ENCODE results near the gene CFAP126. TPM values are rescaled to one million over a fixed set of nuclear protein-coding genes. Genes with fewer than 3 reads are reported as not detected.
A peak's percentile ranks its signal among the peaks of the same experiment; 100 is the strongest.

Gene CFAP126
- total and polyA plus RNA-seq, 2 of the 13 experiments (the other 11 are each of a cell fraction or from before 2014, with no cell fraction given): not detected

DNA sequence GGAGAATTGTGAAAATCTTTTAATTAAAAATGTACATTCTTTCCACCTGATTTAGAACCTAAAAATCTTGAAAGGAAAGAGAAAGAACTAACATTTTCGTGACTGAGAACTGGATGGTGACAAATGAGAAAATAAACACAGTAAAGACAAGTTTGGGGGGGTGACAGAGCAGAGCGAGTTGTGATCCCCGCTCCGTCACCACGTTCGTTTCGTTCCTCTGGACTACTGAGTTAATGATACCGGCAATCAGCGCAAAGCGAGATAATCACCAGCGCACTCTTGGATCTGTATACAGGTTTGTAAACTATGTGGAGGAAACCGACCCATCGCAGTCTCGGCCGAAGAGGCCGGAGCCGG is 31.2 kb upstream of the CFAP126 start (continued):
- TF ChIP-seq ATF7 (IDR thresholded peaks at IDR 0.05): no peak
- no peak for TF ChIP-seq ATF7 (CRISPR knock-in tag; IDR thresholded peaks at IDR 0.05)
- TF ChIP-seq PHF8 (CRISPR knock-in tag; IDR thresholded peaks at IDR 0.05): no peak
- TF ChIP-seq, protein P1, sequence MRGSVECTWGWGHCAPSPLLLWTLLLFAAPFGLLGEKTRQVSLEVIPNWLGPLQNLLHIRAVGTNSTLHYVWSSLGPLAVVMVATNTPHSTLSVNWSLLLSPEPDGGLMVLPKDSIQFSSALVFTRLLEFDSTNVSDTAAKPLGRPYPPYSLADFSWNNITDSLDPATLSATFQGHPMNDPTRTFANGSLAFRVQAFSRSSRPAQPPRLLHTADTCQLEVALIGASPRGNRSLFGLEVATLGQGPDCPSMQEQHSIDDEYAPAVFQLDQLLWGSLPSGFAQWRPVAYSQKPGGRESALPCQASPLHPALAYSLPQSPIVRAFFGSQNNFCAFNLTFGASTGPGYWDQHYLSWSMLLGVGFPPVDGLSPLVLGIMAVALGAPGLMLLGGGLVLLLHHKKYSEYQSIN (CRISPR knock-in tag; IDR thresholded peaks at IDR 0.05; ENCODE audit: borderline replicate concordance): no peak
- TF ChIP-seq SALL1 (CRISPR knock-in tag; IDR thresholded peaks at IDR 0.05): no peak
- no peak for TF ChIP-seq ZNF772 (CRISPR knock-in tag; IDR thresholded peaks at IDR 0.05)
- TF ChIP-seq, protein P2, sequence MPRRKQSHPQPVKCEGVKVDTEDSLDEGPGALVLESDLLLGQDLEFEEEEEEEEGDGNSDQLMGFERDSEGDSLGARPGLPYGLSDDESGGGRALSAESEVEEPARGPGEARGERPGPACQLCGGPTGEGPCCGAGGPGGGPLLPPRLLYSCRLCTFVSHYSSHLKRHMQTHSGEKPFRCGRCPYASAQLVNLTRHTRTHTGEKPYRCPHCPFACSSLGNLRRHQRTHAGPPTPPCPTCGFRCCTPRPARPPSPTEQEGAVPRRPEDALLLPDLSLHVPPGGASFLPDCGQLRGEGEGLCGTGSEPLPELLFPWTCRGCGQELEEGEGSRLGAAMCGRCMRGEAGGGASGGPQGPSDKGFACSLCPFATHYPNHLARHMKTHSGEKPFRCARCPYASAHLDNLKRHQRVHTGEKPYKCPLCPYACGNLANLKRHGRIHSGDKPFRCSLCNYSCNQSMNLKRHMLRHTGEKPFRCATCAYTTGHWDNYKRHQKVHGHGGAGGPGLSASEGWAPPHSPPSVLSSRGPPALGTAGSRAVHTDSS (CRISPR knock-in tag; conservative IDR thresholded peaks at IDR 0.05): no peak
- no peak for TF ChIP-seq MTF2 (CRISPR knock-in tag; IDR thresholded peaks at IDR 0.05; ENCODE audit: borderline replicate concordance)
- no peak for TF ChIP-seq CCAR2 (optimal IDR thresholded peaks at IDR 0.05; ENCODE audit: low read depth, low read length)
- TF ChIP-seq, protein P3, sequence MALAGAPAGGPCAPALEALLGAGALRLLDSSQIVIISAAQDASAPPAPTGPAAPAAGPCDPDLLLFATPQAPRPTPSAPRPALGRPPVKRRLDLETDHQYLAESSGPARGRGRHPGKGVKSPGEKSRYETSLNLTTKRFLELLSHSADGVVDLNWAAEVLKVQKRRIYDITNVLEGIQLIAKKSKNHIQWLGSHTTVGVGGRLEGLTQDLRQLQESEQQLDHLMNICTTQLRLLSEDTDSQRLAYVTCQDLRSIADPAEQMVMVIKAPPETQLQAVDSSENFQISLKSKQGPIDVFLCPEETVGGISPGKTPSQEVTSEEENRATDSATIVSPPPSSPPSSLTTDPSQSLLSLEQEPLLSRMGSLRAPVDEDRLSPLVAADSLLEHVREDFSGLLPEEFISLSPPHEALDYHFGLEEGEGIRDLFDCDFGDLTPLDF (CRISPR knock-in tag; IDR thresholded peaks at IDR 0.05): 0 out of 2 replicates have a peak, but pooled peaks have one; percentile 20
- TF ChIP-seq FOXK1 (CRISPR knock-in tag; IDR thresholded peaks at IDR 0.05; ENCODE audit: borderline replicate concordance, low read depth): no peak
- TF ChIP-seq MED8 (CRISPR knock-in tag; IDR thresholded peaks at IDR 0.05; ENCODE audit: insufficient replicate concordance): no peak
- TF ChIP-seq, protein P4, sequence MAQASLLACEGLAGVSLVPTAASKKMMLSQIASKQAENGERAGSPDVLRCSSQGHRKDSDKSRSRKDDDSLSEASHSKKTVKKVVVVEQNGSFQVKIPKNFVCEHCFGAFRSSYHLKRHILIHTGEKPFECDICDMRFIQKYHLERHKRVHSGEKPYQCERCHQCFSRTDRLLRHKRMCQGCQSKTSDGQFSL (CRISPR knock-in tag; IDR thresholded peaks at IDR 0.05): peak; percentile 84
- 0 out of 2 replicates have a peak, but pooled peaks have one; percentile 45 for TF ChIP-seq KDM5A (IDR thresholded peaks at IDR 0.05; ENCODE audit: borderline replicate concordance, low read length)
- no peak for TF ChIP-seq ARNT (IDR thresholded peaks at IDR 0.05)
- TF ChIP-seq ONECUT2 (CRISPR knock-in tag; IDR thresholded peaks at IDR 0.05): 0 out of 2 replicates have a peak, but pooled peaks have one; percentile 11
- TF ChIP-seq ZBTB38 (CRISPR knock-in tag; IDR thresholded peaks at IDR 0.05): no peak
- TF ChIP-seq, protein P5, sequence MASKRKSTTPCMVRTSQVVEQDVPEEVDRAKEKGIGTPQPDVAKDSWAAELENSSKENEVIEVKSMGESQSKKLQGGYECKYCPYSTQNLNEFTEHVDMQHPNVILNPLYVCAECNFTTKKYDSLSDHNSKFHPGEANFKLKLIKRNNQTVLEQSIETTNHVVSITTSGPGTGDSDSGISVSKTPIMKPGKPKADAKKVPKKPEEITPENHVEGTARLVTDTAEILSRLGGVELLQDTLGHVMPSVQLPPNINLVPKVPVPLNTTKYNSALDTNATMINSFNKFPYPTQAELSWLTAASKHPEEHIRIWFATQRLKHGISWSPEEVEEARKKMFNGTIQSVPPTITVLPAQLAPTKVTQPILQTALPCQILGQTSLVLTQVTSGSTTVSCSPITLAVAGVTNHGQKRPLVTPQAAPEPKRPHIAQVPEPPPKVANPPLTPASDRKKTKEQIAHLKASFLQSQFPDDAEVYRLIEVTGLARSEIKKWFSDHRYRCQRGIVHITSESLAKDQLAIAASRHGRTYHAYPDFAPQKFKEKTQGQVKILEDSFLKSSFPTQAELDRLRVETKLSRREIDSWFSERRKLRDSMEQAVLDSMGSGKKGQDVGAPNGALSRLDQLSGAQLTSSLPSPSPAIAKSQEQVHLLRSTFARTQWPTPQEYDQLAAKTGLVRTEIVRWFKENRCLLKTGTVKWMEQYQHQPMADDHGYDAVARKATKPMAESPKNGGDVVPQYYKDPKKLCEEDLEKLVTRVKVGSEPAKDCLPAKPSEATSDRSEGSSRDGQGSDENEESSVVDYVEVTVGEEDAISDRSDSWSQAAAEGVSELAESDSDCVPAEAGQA (IDR thresholded peaks at IDR 0.05; ENCODE audit: low read depth): no peak
- TF ChIP-seq, protein P5 (CRISPR knock-in tag; IDR thresholded peaks at IDR 0.05; ENCODE audit: borderline replicate concordance): no peak
- TF ChIP-seq ZNF558 (CRISPR knock-in tag; IDR thresholded peaks at IDR 0.05; ENCODE audit: borderline replicate concordance): 0 out of 2 replicates have a peak, but pooled peaks have one; percentile 0
- 0 out of 2 replicates have a peak, but pooled peaks have one; percentile 41 for TF ChIP-seq XBP1 (CRISPR knock-in tag; IDR thresholded peaks at IDR 0.05)
- TF ChIP-seq ZNF234 (CRISPR knock-in tag; conservative IDR thresholded peaks at IDR 0.05): no peak
- TF ChIP-seq ZNF777 (CRISPR knock-in tag; IDR thresholded peaks at IDR 0.05): no peak

All from HepG2 (cell line).